AG10803 (cell line): ENCODE measurements around the gene TLR8.
A peak's percentile ranks its signal among the peaks of the same experiment; 100 is the strongest.

Experiments used
- DNase-seq: peaks from one replicate; pipeline ENCODE4 v3.0.0; 2010; ENCODE audit warnings: low read depth
- H3K4me3 ChIP-seq: 2 replicates; pipeline ENCODE4 v1.5.1; 2011; ENCODE audit warnings: mild to moderate bottlenecking, low read length, control low read depth
- TF ChIP-seq, protein P1 (sequence below): conservative IDR thresholded peaks from 2 replicates; pipeline ENCODE4 v1.5.1; 2011; ENCODE audit warnings: mild to moderate bottlenecking, low read length, control low read depth, inconsistent platforms

The TLR8 gene

DNA sequence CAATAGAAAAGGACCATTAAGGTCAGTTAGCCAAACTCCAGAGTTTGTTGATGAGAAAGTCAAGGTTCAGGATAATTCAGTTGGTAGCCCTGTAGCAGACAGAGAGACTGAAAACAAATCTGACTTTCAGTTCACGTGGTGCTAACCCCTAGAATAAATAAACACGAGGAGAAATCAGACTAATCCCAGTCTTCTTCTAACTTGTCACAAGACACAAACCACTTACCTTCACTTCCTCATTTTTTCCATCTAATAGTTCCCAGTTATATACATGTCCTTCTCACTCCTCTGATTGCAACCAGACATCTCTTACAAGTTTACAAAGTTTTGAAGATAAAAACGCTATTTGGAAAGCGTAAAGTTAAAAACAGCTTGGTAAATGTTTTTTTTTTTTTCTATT, 31.8 kb upstream of the TLR8 start:
- TF ChIP-seq, protein P1, sequence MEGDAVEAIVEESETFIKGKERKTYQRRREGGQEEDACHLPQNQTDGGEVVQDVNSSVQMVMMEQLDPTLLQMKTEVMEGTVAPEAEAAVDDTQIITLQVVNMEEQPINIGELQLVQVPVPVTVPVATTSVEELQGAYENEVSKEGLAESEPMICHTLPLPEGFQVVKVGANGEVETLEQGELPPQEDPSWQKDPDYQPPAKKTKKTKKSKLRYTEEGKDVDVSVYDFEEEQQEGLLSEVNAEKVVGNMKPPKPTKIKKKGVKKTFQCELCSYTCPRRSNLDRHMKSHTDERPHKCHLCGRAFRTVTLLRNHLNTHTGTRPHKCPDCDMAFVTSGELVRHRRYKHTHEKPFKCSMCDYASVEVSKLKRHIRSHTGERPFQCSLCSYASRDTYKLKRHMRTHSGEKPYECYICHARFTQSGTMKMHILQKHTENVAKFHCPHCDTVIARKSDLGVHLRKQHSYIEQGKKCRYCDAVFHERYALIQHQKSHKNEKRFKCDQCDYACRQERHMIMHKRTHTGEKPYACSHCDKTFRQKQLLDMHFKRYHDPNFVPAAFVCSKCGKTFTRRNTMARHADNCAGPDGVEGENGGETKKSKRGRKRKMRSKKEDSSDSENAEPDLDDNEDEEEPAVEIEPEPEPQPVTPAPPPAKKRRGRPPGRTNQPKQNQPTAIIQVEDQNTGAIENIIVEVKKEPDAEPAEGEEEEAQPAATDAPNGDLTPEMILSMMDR = no peak
- DNase-seq = no peak
- no peak overlapping the region for H3K4me3 ChIP-seq

DNA sequence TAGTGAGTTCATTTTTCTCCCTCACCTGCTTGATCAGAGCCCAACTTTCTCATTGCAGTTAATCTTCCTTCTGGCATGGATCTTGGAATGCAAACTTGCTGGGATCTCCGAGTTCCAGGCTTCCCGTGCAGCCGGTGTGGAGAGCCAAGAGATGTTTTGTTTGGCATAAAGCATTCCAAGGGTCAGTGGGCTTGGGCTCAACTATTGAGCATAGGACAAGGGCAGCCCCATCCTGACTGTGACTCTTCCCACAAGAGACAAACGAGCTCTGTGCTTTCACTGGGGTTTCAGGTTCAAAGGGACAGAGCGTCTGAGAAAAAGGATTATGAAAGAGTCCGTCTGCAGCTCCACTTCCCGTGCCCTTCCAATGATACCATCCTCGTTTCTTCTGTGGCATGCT, 29.0 kb upstream of the TLR8 start:
- TF ChIP-seq, protein P1 = no peak
- DNase-seq = no peak

DNA sequence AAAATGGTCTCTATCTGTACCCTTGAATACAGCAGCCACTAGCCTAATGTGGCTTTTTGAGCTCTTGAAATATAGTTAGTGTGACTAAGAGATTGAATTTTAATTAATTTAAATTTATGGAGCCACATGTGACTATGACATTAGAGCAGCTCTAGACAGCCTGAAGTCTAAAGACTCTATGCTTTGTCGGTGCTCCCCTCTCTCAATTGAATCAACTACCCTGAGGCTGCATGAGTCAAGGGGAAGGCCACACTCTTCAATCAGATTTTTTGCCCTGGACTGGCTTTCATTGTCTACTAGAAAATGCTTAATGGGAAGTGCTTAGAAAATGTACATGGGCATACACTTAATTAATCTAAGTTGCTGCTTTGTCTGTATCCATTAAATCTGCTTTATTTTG, 27.9 kb upstream of the TLR8 start:
- TF ChIP-seq, protein P1 = no peak
- no peak for DNase-seq
- H3K4me3 ChIP-seq = no peak overlapping the region

More for the DNA sequence above, 29.0 kb upstream of the TLR8 start:
- H3K4me3 ChIP-seq = no peak overlapping the region

DNA sequence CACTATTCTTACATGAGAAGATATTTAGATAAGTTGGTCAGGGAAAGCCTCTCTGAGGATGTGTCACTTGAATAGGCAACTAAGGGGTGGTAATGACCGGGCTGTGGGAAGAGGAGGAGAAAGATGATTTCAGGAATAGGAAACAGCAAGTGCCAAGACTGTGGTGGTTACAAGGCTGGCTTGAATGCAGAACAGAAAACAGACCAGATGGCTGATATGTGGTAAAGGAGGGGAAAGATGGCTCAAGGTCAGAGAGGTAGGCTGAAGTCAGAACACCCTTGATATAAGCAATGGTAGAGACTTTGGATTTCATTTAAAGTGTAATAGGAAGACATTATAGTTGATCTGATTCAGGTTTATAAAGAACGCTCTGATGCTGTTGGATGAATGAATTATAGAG, 24.5 kb upstream of the TLR8 start:
- no peak for DNase-seq
- TF ChIP-seq, protein P1 = no peak
- no peak overlapping the region for H3K4me3 ChIP-seq

DNA sequence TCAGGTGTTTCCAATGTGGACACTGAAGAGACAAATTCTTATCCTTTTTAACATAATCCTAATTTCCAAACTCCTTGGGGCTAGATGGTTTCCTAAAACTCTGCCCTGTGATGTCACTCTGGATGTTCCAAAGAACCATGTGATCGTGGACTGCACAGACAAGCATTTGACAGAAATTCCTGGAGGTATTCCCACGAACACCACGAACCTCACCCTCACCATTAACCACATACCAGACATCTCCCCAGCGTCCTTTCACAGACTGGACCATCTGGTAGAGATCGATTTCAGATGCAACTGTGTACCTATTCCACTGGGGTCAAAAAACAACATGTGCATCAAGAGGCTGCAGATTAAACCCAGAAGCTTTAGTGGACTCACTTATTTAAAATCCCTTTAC, 20.9 kb upstream of the TLR8 start:
- TF ChIP-seq, protein P1 = no peak
- H3K4me3 ChIP-seq = no peak overlapping the region
- peak; percentile 12 for DNase-seq

DNA sequence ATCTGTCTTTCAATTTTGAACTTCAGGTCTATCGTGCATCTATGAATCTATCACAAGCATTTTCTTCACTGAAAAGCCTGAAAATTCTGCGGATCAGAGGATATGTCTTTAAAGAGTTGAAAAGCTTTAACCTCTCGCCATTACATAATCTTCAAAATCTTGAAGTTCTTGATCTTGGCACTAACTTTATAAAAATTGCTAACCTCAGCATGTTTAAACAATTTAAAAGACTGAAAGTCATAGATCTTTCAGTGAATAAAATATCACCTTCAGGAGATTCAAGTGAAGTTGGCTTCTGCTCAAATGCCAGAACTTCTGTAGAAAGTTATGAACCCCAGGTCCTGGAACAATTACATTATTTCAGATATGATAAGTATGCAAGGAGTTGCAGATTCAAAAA, 19.9 kb upstream of the TLR8 start:
- H3K4me3 ChIP-seq = no peak overlapping the region
- TF ChIP-seq, protein P1 = no peak

DNA sequence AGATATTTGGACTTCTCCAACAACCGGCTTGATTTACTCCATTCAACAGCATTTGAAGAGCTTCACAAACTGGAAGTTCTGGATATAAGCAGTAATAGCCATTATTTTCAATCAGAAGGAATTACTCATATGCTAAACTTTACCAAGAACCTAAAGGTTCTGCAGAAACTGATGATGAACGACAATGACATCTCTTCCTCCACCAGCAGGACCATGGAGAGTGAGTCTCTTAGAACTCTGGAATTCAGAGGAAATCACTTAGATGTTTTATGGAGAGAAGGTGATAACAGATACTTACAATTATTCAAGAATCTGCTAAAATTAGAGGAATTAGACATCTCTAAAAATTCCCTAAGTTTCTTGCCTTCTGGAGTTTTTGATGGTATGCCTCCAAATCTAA, 19.3 kb upstream of the TLR8 start:
- TF ChIP-seq, protein P1 = no peak
- no peak overlapping the region for H3K4me3 ChIP-seq
- no peak for DNase-seq

More for the DNA sequence above, 19.9 kb upstream of the TLR8 start:
- DNase-seq = no peak
